DOHH2 (cell line): ENCODE measurements around the gene LRRC4B.

ENCODE experiments used
- CTCF ChIP-seq: fragments of 200-600 bp; sonication (generic); IDR thresholded peaks from one replicate; pipeline ENCODE4 v1.5.1; 2014; ENCODE audit warnings: antibody characterized with exemption, mild to moderate bottlenecking, low read depth, low read length; ENCODE audit not compliant: poor library complexity, severe bottlenecking
- EZH2phosphoT487 ChIP-seq: fragments of 200-600 bp; sonication (generic); IDR thresholded peaks from 2 replicates; pipeline ENCODE4 v1.6.1; 2017; ENCODE audit warnings: borderline replicate concordance, mild to moderate bottlenecking, antibody characterized with exemption, low read length, moderate library complexity, mixed read lengths

- TF ChIP-seq CTCF (no peak), EZH2phosphoT487 (no peak)
Measured at GRCh38 chr19:50542943-50543342, 25.3 kb downstream of the LRRC4B start.
